A549 (cell line): ENCODE data around the gene BCOR. TPM values are rescaled to one million over a fixed set of nuclear protein-coding genes. Genes with fewer than 3 reads are reported as not detected.

Experiments
- ATAC-seq, 2 experiments: fragments of 200-7000 bp in 1 of 2; fragments of >200 bp in 1 of 2; cut with Nextera tagmentation in 1 of 2; cut with Tn5 transposase in 1 of 2; 3 replicates each; pipeline versions ENCODE4 v1.8.0 to v1.9.1; 2018 to 2020; ENCODE audit warnings: mild to moderate bottlenecking in 1 of 2, moderate library complexity in 1 of 2
- CTCF ChIA-PET: fragments of 300-600 bp; sonication (Branson Sonifier 250); formaldehyde crosslinking; extraction: SDS; loops from one replicate; lab custom pipeline; 2021; ENCODE audit warnings: antibody characterized with exemption, inconsistent platforms; lab: Yijun Ruan, JAX
- POLR2A ChIA-PET: fragments of 350-600 bp; formaldehyde crosslinking; extraction: SDS; loops from one replicate; lab custom pipeline; 2021; ENCODE audit warnings: antibody characterized with exemption, inconsistent platforms; lab: Yijun Ruan, JAX
- DNase-seq, 2 experiments: peaks; one replicate each; pipeline versions ENCODE4 v3.0.0 to v3.0.0-alpha.2; 2011 to 2016; ENCODE audit warnings: low read depth in 1 of 2, low spot score in 1 of 2
- FAIRE-seq: peaks from 2 replicates; lab custom pipeline; 2011; peaks lifted over from hg19 to GRCh38; lab: Jason Lieb, UNC
- H3K27ac ChIP-seq, 2 experiments: fragments of >200 bp; sonication (Bioruptor Twin); formaldehyde crosslinking; 3 replicates each; pipeline ENCODE4 v1.5.1; 2016 to 2017
- H3K4me1 ChIP-seq: fragments of >200 bp; sonication (Bioruptor Twin); formaldehyde crosslinking; 3 replicates; pipeline ENCODE4 v1.6.1; 2016
- H3K4me2 ChIP-seq: fragments of >200 bp; sonication (Bioruptor Twin); formaldehyde crosslinking; 3 replicates; pipeline ENCODE4 v1.6.1; 2016
- H3K4me3 ChIP-seq: fragments of >200 bp; sonication (Bioruptor Twin); formaldehyde crosslinking; 3 replicates; pipeline ENCODE4 v1.5.1; 2016
- H3K9me3 ChIP-seq: fragments of >200 bp; sonication (Bioruptor Twin); formaldehyde crosslinking; 3 replicates; pipeline ENCODE4 v1.6.1; 2016
- CEBPB ChIP-seq, 2 experiments: fragments of >200 bp in 1 of 2; sonication (Bioruptor Twin) in 1 of 2; formaldehyde crosslinking in 1 of 2; IDR thresholded peaks; 2 replicates each; pipeline ENCODE4 v1.6.1; 2012 to 2016
- EHMT2 ChIP-seq: fragments of 200-600 bp; sonication (generic); IDR thresholded peaks from 2 replicates; pipeline ENCODE4 v1.6.1; 2016; ENCODE audit warnings: antibody characterized with exemption, low read depth, mild to moderate bottlenecking, moderate library complexity
- EP300 ChIP-seq, 2 experiments: fragments of >200 bp; sonication (Bioruptor Twin); formaldehyde crosslinking; IDR thresholded peaks; 2 replicates in 1 of 2; 3 replicates in 1 of 2; pipeline ENCODE4 v1.6.1; 2016 to 2017
- ESRRA ChIP-seq: fragments of 150-350 bp; IDR thresholded peaks from 2 replicates; pipeline ENCODE4 v1.6.1; 2014; ENCODE audit warnings: mild to moderate bottlenecking, low read length, borderline replicate concordance
- FOSL2 ChIP-seq, 2 experiments: fragments of 450-650 bp in 1 of 2; fragments of >200 bp in 1 of 2; sonication (Bioruptor Twin) in 1 of 2; formaldehyde crosslinking; IDR thresholded peaks; 2 replicates each; pipeline versions ENCODE4 v1.5.0 to v1.6.1; 2016 to 2020; ENCODE audit warnings: mild to moderate bottlenecking in 1 of 2, moderate library complexity in 1 of 2
- FOXS1 ChIP-seq: fragments of 250-450 bp; sonication (Bioruptor Pico); IDR thresholded peaks from 2 replicates; pipeline ENCODE4 v1.5.0; 2020; ENCODE audit warnings: mild to moderate bottlenecking, moderate library complexity
- GATA3 ChIP-seq: IDR thresholded peaks from 2 replicates; pipeline ENCODE4 v1.6.1; 2012; ENCODE audit warnings: borderline replicate concordance
- HEYL ChIP-seq: fragments of 250-450 bp; sonication (Bioruptor Pico); IDR thresholded peaks from 2 replicates; pipeline ENCODE4 v1.8.0; 2021; ENCODE audit warnings: mild to moderate bottlenecking, moderate library complexity
- HOXB13 ChIP-seq: fragments of 250-450 bp; sonication (Bioruptor Pico); IDR thresholded peaks from 2 replicates; pipeline ENCODE4 v1.5.0; 2020; ENCODE audit warnings: low read depth, mild to moderate bottlenecking, moderate library complexity
- JUN ChIP-seq, 2 experiments: fragments of >200 bp; sonication (Bioruptor Twin); formaldehyde crosslinking; IDR thresholded peaks; 2 replicates in 1 of 2; 3 replicates in 1 of 2; pipeline ENCODE4 v1.6.1; 2016 to 2017
- MYC ChIP-seq: IDR thresholded peaks from 2 replicates; pipeline ENCODE4 v1.6.1; 2012; ENCODE audit warnings: mild to moderate bottlenecking, inconsistent platforms, low read length, improper control_type of control experiment, borderline replicate concordance
- PHF8 ChIP-seq: fragments of 200-600 bp; sonication (generic); IDR thresholded peaks from 2 replicates; pipeline ENCODE4 v1.6.1; 2016; ENCODE audit warnings: low read depth, mild to moderate bottlenecking, antibody characterized with exemption, moderate library complexity, borderline replicate concordance
- RCOR1 ChIP-seq: fragments of 150-350 bp; IDR thresholded peaks from 2 replicates; pipeline ENCODE4 v1.6.1; 2014; ENCODE audit warnings: antibody characterized with exemption, low read length, low read depth
- RNF2 ChIP-seq: fragments of 200-600 bp; sonication (generic); IDR thresholded peaks from 2 replicates; pipeline ENCODE4 v1.6.1; 2016; ENCODE audit warnings: low read depth, mild to moderate bottlenecking, antibody characterized with exemption, moderate library complexity, borderline replicate concordance
- SMC3 ChIP-seq: fragments of >200 bp; sonication (Bioruptor Twin); formaldehyde crosslinking; IDR thresholded peaks from 3 replicates; pipeline ENCODE4 v1.6.1; 2018; ENCODE audit warnings: inconsistent platforms
- TFCP2L1 ChIP-seq: fragments of 250-450 bp; sonication (Bioruptor Pico); IDR thresholded peaks from 2 replicates; pipeline ENCODE4 v1.5.0; 2021; ENCODE audit warnings: mild to moderate bottlenecking
- TP53 ChIP-seq: fragments of 250-450 bp; sonication (Bioruptor Pico); IDR thresholded peaks from 2 replicates; pipeline ENCODE4 v1.5.0; 2021; ENCODE audit warnings: mild to moderate bottlenecking, moderate library complexity
- ZNF302 ChIP-seq: fragments of 250-450 bp; sonication (Bioruptor Pico); IDR thresholded peaks from 2 replicates; pipeline ENCODE4 v1.9.0; 2021; ENCODE audit warnings: inconsistent platforms, mild to moderate bottlenecking, moderate library complexity
- ZSCAN20 ChIP-seq: fragments of 250-450 bp; sonication (Bioruptor Pico); IDR thresholded peaks from 2 replicates; pipeline ENCODE4 v1.8.0; 2022; ENCODE audit warnings: mild to moderate bottlenecking, moderate library complexity
- whole genome bisulfite sequencing: methylation state at CpG from one replicate; pipeline ENCODE4 v1.1.6; 2017; ENCODE audit errors: missing lambda C conversion rate; 5-methylcytosine and 5-hydroxymethylcytosine counted together
- polyA plus RNA-seq, 4 experiments: library from polyadenylated mRNA; depleted of rRNA in 3 of 4; stranded (reverse); fragments of >200 nt; fragmentation: RNase III in 1 of 4; extraction: RNeasy Plus Mini Kit Qiagen cat#74134 plus additional on column Dnase treatment in 1 of 4; gene quantifications; 2 replicates in 3 of 4; 3 replicates in 1 of 4; pipeline ENCODE4 v1.2.3, GENCODE V29; 2011 to 2017
- TF ChIP-seq, protein P1 (sequence below): IDR thresholded peaks from 2 replicates; pipeline ENCODE4 v1.6.1; 2012
- TF ChIP-seq, protein P2 (sequence below): fragments of >200 bp; sonication (Bioruptor Twin); formaldehyde crosslinking; IDR thresholded peaks from 3 replicates; pipeline ENCODE4 v1.5.1; 2016
- TF ChIP-seq, protein P3 (sequence below): fragments of >200 bp; sonication (Bioruptor Twin); formaldehyde crosslinking; IDR thresholded peaks from 3 replicates; pipeline ENCODE4 v1.6.1; 2016
- TF ChIP-seq, protein P4 (sequence below): IDR thresholded peaks from 2 replicates; pipeline ENCODE4 v1.6.1; 2012; ENCODE audit warnings: low read depth, borderline replicate concordance

Gene BCOR
- polyA plus RNA-seq, 2 of the 4 experiments (the other 2 are of a cell fraction): 12.2 to 12.6 TPM

DNA sequence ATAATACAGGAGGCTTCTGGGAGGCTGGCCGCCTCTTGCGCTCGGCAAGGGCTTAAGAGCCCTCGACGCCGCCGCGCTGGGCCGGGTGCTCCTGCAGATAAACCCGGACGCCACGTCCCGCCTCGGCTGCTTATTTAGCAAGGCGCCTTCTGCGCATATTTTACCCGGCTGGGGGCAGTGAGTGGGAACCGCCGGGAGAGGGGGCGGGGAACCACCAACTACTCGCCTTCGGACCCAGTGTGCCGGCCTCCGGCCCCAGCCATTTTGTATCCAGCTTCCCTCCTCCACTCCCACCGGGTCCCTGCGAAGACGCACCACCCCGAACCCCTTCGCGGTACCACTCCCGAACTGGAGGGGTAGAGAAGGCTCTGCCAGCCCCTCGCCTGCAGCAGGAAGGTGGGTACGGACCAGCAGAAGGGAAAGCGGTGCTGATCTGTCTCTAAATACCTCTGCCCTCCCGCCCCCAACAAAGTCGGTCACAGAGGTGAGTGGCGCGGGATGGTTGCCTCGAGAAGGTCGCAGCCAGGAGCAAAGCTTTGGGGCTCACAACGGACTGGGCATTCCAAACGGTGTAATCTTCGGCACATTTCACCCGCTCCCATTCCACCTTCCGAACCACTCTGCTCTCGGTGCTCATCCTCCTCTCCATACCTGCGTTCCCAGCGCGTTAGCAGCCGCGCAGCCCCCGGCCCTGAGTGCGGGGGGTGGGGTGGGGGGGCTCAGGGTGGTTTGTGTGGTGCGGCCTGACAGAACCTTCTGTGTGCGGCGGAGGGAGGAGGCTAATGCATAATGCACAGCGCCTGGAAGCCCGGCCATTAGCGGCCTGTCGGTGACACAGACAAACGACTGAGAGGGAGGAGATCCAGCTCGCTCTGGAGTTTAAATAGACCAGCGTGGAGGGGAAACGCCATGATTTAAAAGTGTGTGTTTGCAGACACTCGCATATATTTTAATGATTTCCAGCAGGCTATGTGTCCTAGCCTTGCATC lies 4.9 kb upstream of the BCOR start:
- peaks cover 25% of the 10 kb centered on the region for H3K4me1 ChIP-seq
- CTCF ChIA-PET: interaction anchor here (1.0 kb wide), 1 partner anchor 66 kb away, joined by 3 read pairs; no protein-coding TSS in a partner anchor
- ATAC-seq: no peak

DNA sequence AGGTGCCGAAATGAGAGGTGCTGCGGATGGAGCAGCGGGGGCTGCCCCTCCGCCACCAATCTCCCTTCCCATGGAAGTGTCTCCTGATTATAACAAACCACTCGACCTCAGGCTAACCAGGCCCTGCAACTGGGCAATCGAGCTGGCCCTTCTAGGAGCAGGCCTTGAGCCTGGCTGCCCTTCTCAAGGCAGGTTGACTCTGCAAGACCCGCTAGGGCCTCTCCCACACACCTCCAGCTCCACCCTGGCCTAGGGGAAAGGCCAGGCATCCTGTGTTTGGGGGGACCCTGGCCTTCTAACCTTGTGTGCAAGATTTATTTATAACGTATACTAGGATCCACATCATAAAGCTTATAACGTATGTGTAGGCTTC lies 3.7 kb upstream of the BCOR start:
- TF ChIP-seq CEBPB (IDR thresholded peaks at IDR 0.05): no peak
- no peak for TF ChIP-seq RNF2
- no peak for TF ChIP-seq JUN (IDR thresholded peaks at IDR 0.05)
- no peak for TF ChIP-seq ZNF302 (CRISPR knock-in tag)
- no peak for TF ChIP-seq FOSL2 (IDR thresholded peaks at IDR 0.05)
- TF ChIP-seq FOSL2 (CRISPR knock-in tag; IDR thresholded peaks at IDR 0.05): no peak
- no peak for TF ChIP-seq HEYL
- no peak for TF ChIP-seq PHF8
- TF ChIP-seq TFCP2L1 (CRISPR knock-in tag): no peak
- no peak for TF ChIP-seq FOXS1 (CRISPR knock-in tag)
- TF ChIP-seq EP300 (IDR thresholded peaks at IDR 0.05): no peak
- TF ChIP-seq, protein P1, sequence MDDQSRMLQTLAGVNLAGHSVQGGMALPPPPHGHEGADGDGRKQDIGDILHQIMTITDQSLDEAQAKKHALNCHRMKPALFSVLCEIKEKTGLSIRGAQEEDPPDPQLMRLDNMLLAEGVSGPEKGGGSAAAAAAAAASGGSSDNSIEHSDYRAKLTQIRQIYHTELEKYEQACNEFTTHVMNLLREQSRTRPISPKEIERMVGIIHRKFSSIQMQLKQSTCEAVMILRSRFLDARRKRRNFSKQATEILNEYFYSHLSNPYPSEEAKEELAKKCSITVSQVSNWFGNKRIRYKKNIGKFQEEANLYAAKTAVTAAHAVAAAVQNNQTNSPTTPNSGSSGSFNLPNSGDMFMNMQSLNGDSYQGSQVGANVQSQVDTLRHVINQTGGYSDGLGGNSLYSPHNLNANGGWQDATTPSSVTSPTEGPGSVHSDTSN: no peak
- no peak for TF ChIP-seq TP53 (CRISPR knock-in tag)
- TF ChIP-seq, protein P2, sequence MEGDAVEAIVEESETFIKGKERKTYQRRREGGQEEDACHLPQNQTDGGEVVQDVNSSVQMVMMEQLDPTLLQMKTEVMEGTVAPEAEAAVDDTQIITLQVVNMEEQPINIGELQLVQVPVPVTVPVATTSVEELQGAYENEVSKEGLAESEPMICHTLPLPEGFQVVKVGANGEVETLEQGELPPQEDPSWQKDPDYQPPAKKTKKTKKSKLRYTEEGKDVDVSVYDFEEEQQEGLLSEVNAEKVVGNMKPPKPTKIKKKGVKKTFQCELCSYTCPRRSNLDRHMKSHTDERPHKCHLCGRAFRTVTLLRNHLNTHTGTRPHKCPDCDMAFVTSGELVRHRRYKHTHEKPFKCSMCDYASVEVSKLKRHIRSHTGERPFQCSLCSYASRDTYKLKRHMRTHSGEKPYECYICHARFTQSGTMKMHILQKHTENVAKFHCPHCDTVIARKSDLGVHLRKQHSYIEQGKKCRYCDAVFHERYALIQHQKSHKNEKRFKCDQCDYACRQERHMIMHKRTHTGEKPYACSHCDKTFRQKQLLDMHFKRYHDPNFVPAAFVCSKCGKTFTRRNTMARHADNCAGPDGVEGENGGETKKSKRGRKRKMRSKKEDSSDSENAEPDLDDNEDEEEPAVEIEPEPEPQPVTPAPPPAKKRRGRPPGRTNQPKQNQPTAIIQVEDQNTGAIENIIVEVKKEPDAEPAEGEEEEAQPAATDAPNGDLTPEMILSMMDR: no peak
- TF ChIP-seq ZSCAN20 (CRISPR knock-in tag): no peak
- no peak for TF ChIP-seq SMC3
- TF ChIP-seq EHMT2: no peak
- TF ChIP-seq MYC: no peak
- TF ChIP-seq RCOR1: no peak
- TF ChIP-seq ESRRA: no peak
- TF ChIP-seq HOXB13 (CRISPR knock-in tag): no peak
- TF ChIP-seq, all 56 proteins: peak for 0
- ChIA-PET CTCF (interaction anchor here (0.9 to 1.0 kb wide), 2 partner anchors 68 to 352 kb away, joined by 3 read pairs; no protein-coding TSS in a partner anchor), POLR2A (no interaction called here)
- 88% methylated on average over 9 of the region's 9 CpGs for WGBS
- Histone ChIP-seq H3K27ac (no peak overlapping the region), H3K9me3 (no peaks in the 10 kb centered on the region), H3K4me2 (no peak overlapping the region), H3K4me1 (peaks cover 13% of the 10 kb centered on the region; the same call in 2 of the 3 replicates), H3K4me3 (no peak overlapping the region)
- no peak for FAIRE-seq
- no peak for DNase-seq
- ATAC-seq: no peak

More for the DNA sequence above, 4.9 kb upstream of the BCOR start:
- Histone ChIP-seq H3K4me2 (no peak overlapping the region), H3K4me3 (no peak overlapping the region), H3K9me3 (no peaks in the 10 kb centered on the region), H3K27ac (no peak overlapping the region)
- 96% methylated on average over 63 of the region's 65 CpGs for WGBS
- DNase-seq (no peak), FAIRE-seq (no peak)
- POLR2A ChIA-PET: no interaction called here
- TF ChIP-seq GATA3: no peak
- TF ChIP-seq, protein P3, sequence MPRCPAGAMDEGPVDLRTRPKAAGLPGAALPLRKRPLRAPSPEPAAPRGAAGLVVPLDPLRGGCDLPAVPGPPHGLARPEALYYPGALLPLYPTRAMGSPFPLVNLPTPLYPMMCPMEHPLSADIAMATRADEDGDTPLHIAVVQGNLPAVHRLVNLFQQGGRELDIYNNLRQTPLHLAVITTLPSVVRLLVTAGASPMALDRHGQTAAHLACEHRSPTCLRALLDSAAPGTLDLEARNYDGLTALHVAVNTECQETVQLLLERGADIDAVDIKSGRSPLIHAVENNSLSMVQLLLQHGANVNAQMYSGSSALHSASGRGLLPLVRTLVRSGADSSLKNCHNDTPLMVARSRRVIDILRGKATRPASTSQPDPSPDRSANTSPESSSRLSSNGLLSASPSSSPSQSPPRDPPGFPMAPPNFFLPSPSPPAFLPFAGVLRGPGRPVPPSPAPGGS: no peak
- TF ChIP-seq, protein P4, sequence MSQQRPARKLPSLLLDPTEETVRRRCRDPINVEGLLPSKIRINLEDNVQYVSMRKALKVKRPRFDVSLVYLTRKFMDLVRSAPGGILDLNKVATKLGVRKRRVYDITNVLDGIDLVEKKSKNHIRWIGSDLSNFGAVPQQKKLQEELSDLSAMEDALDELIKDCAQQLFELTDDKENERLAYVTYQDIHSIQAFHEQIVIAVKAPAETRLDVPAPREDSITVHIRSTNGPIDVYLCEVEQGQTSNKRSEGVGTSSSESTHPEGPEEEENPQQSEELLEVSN: no peak
